Activated CD4-positive, alpha-beta T cell treated with anti-CD3 and anti-CD28 coated beads, Interleukin-10, Interleukin-2, amounts not matched to agents 100 ng/mL and 50 ng/mL, durations not matched to agents 16 hours and 8 hours (primary cell): ENCODE measurements around the gene HMGCS2.

Experiments used
- DNase-seq: peaks from one replicate; pipeline ENCODE4 v3.0.0-alpha.2; 2020

Gene HMGCS2

DNA sequence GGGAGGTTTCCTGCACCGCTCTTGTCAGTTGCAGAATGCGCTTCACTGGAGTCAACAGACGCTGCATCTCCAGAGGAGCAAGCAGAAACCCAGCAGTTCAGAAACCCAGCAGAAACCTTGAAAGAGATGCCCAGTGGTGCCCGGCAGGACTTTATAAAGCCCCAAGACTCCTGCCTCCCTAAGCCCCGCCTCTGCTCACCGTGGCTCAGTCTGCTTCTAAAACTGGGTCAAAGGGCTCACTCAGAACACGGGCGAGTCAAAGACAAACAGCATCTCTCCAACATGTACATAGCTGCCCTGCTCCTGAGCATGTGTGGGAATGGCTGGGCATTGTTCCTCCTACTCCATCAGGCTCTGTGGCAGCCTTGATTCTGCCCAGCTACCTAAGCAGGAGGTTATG, at the start of gene HMGCS2:
Gene HMGCS2 (minus strand): TSS at position 128 of the 400 bp plus-strand sequence. CDS start 61 bp downstream, at position 67.
- DNase-seq = no peak

DNA sequence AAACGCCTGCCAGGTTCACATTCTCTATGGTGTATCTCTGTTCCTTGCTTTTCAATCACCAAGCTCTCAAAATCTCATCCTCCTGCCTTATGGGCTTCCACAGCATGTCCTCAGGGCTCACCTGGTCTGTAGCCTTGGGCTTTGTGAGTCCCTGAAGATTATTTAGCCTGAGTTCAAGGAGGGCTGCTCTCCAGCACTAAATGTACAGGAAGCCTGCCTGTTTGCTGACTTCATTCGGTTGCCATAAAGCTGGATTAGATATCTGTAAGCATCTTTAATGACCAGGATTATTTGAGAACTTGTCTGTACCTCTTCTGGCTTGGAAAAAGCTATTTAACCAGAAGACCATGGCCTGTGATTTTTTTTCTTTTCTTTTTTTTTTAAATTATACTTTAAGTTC, 49.5 kb upstream of the HMGCS2 start:
- no peak for DNase-seq

DNA sequence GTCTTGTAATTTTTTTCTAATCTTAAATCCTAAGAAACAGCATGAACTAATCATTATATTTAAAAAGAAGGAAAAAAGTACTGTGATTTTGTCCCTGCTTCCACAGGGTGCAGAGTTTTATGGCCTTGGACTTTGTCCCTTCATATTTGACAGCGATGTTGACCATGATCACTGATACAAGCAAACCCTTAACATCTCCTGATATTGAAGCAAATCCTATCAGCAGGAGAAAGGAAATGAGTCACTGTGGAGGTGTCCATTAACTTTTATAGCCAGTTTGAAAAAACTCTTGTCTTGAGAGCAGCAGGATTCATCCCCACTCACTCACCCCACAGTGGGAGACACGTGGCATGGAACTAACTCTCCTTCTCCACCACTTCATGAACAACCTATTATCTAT, 47.7 kb upstream of the HMGCS2 start:
- DNase-seq = no peak

DNA sequence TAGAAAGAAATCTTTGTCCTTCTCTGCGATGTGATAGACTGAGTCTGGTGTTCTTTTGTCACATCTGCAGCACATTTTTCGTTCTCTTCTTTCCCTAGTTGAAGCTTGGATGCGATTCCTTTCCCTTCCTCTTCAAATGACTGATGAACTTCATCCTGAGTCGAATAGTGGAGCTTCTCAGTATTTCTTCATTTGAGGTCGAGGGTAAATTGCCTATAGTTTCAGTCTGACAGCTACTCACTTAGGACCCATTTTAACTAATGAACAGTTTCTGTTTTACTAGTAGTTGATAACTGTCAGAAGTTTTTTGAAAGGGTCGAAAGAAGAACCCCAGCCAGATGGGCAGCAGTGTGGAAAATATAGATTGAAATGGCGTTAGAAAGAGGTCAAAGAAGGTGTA, 47.2 kb upstream of the HMGCS2 start:
- no peak for DNase-seq

DNA sequence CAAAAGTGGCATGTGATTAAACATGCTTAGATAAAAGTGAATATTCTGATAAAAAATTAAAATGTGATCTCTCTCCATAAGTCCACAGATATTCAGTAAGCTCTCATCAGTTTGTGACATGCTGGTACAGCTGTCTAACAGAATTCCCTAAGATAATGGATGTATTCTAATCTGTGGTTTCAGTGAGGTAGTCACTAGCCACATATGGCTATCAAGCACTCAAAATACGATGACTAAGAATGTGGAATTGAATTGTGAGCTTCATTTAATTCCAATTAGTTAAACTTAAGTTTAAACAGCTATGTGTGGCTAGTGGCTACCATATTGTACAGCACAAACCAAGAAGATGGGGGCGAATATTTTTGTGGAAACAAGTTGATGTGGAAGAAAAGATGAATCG, 46.7 kb upstream of the HMGCS2 start:
- no peak for DNase-seq

DNA sequence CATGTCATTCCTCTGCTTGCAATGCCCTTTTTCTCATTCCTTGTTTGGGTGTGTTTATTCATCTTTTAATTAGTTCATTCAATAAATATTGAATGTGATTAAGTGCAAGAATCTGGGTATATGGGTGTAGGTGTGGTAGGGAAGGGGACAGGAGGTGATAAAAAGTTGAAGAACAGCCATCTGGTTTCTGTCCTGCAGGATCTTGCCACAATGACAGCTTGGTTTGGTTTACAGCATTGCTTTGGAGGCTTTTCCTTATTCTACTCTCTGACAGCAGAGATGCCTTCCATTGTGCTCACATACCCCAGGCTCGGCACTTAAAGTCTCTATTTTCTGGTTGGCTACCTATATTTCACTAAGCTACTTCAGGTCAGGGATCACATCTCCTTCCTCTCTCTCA, 45.6 kb upstream of the HMGCS2 start:
- DNase-seq = no peak

DNA sequence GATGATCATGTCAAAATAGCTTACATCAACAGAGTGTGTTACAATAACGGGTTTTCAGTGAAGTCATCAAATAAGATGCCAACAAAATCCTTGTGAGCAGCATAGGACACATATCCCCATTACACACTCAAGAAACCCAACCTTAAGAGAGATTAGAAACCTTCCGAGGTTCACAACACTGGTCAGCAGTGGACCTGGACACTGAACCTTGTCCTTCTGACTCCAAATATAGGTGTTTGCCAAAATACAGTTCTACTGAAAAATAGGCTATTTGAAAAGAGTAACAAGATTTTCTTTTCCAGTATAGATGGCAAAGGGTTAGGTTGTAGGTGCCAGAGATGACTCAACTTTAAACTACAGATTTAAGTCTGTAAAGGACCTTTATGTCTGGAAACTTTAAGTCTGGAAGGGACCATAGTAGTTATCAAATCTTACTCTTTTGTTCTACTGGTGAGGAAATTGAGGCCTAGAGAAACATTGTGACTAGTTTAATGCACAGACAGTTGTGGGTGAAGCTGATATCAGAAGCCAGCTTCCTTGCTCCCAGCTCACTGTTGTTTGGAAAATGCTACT, 43.4 kb upstream of the HMGCS2 start:
- peak; percentile 43 for DNase-seq

DNA sequence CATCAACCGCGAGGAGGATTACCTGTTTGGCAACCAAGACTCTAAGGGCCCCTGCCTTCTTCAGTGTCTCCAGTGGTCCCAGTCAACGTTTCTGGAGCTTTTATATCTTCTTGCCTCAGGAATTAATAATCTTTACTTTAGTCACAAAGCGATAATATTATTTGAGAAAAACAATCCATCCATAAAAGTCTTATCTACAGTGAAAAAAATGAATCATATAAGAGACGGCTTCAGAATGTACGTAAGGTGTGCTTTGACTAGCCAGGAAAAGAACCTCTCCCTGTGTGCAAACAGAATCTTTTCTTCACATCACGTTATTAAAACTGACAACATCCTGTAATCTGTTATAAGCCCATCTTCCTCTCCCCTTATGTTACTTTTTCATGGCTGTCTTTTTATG, 42.7 kb upstream of the HMGCS2 start, which contains the start of gene REG4:
Gene REG4 (minus strand): TSS at position 74 of the 400 bp plus-strand sequence. CDS start 2,691 bp downstream, outside the sequence.
- no peak for DNase-seq

DNA sequence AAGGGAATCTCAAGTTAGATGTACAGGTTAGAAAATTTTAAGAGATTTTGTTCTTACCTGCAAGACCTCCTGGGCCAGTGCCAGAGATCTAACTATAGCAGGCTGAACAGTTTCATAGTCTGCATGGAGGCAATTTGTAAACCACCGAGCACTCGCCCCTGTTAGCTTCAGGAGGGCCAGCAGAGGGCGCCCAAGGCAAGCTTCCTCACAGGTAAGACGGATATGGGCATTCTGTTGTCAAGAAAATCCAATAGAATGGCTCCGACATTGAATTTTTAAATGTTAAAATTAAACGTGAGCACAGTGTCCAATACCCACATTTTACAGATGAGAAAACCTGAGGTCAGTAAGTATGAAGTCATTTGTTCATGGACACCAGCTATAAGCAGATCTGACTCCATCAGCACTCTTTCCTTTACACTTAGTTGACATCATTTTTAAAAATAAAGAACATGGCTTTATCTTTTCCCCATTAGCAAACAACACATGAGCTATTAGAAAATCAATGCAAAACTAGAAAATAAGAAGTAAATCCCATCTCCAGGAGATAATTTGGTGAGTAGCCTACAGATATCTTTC, 40.4 kb upstream of the HMGCS2 start:
- peak; percentile 75 for DNase-seq

DNA sequence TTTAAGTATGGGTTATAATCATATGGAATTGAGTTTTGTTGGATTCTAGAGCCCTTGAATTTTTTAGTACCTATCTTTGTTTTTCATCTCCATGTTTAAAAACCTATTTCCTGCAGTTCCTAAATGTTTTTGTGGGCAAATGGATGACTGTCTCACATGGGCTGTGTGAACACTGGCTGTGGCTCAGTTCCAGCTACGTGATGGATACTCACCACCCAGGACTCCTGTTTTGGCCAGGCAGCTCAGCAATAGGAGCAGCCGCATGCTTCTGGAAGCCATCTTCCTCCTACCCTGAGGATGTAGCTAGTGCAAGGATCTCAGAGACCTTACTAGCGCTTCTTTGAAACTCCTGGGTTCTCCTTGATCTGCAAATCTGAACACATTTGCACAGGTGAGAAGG, 39.8 kb upstream of the HMGCS2 start:
- DNase-seq = no peak

DNA sequence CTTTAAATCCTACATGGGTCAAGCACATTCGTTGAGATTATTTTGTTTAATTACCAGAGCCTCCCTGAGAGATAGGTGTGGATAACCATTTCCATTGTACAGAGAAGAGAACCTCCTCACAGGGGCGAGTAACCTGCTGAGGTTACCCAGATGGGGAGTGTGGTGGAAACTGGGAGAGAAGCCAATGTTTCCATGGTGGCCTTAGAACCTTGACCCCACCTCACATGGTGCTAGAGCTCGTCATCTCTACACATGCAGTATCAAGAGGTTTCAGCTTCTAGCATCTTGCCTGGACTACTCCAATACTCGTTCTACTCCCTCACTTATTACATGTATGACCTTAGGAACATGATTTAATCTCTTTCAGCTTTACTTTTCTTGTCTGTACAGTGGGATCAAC, 37.8 kb upstream of the HMGCS2 start:
- DNase-seq = no peak

DNA sequence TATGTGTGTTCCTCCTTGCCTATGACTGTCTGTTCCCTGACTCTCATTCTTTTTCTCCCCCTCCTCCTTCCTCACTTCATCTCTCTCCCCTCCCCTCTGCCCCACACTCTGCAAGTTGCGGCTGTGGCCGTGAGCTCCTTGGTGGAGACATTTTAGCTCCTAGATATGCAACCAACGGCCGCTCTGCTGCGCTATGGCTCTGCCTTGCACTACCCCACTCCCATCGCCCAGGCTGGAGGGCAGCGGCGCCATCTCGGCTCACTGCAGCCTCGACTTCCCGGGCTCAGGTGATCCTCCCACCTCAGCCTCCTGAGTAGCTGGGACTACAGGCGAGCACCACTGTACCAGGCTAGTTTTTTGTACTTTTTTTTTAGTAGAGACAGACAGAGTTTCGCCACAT, 37.0 kb upstream of the HMGCS2 start:
- DNase-seq = no peak

DNA sequence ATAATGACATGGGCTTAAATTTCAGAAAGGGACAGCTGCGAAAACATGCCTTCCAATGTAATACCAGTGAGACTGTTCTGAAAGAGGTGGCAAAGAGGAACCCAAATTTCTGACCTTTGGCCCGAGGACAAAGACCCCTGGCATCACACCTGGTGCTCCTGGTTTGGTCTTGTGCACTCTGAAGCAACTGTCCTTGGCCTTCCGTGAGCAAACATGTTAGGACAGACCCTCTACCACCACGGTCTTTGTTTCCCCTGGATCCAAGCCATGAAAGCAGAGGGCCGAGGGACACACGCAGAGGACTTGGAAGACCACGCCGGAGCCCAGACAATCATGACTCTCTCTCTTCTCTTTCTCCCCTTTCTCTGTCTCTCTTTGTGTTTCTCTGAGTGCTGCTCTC, 36.5 kb upstream of the HMGCS2 start:
- DNase-seq = no peak

DNA sequence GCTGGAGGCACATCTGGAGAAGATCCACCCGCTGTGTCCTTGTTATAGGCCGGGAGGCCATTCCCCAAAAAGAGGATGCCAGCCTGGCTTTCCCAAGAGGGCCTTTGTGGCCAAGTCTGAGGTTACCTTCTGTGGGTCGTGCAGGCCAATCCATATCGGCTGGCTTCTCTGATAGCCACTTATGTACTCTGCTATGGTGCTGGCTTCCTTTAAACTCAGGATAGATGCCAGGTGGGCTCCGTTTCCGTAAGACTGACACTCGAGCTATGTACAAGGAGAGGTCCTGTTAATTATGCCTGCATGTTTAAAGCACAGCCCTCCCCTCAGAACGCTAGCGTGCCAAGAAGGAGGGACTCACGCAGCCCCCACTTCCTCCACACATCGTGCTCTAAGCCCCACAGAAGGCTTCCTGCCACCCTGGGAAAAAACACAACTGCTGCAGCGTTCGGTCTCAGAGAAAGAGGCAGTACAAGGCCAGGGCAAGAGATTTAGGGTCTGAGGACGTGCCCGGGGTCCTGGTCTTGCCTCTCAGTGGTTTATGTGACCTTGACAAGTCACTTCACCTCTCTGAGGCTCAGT, 31.0 kb upstream of the HMGCS2 start:
- DNase-seq = no peak

DNA sequence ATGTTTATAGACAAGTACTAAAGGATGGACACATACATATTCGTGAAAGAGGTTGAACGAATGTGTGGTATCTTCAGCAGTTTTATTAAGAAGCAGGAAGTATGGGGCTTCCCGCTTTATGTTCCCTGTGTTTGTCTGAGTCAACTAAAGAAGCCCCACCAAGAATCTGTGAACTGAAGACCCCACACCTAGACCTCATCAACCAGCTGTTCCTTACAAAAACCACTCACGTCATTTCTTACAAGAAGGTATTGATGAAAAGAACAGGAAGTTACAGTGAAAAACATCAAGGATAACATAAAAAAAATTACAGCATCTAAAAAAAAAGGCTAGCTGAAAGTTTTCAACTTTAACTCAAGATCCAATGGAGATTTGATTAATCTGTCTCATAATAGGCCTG, 30.3 kb upstream of the HMGCS2 start:
- no peak for DNase-seq

DNA sequence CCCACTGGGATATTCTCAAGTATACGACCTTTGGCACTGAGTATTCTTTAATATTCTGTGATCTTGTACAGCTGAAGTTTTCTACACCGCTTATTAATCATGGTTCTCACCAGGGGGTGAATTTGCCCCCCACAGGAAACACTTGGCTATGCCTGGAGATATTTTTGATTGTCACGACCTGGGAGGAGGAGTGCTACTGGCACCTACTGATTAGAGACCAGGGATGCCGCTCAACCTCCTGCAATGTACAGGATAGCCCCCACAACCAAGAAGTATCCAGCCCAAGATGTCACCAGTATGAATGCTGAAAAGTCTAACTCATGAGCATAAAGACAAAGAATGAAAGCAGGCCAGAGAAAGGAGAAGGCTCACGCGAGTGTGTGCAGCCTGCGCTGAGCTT, 28.9 kb upstream of the HMGCS2 start:
- DNase-seq = no peak

DNA sequence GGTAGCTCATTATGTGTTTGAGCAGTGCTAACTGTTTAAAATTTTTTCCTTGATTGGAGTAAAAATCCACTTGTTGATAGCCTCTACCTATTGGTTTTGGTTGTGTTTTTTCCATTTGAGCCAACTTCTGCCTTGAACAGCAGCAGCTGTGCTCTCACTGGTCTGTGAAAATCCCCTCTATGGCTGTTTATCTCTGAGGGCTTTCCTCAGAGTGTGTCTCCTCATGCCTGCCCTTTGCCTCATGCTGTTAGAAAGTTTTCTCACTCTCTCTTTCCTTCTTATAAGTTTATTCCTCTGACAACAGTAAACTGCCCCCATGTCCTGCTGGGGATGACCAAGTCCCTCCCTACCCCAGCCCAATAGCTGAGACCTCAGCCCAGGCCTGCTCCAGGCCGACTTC, 28.5 kb upstream of the HMGCS2 start:
- DNase-seq = no peak

DNA sequence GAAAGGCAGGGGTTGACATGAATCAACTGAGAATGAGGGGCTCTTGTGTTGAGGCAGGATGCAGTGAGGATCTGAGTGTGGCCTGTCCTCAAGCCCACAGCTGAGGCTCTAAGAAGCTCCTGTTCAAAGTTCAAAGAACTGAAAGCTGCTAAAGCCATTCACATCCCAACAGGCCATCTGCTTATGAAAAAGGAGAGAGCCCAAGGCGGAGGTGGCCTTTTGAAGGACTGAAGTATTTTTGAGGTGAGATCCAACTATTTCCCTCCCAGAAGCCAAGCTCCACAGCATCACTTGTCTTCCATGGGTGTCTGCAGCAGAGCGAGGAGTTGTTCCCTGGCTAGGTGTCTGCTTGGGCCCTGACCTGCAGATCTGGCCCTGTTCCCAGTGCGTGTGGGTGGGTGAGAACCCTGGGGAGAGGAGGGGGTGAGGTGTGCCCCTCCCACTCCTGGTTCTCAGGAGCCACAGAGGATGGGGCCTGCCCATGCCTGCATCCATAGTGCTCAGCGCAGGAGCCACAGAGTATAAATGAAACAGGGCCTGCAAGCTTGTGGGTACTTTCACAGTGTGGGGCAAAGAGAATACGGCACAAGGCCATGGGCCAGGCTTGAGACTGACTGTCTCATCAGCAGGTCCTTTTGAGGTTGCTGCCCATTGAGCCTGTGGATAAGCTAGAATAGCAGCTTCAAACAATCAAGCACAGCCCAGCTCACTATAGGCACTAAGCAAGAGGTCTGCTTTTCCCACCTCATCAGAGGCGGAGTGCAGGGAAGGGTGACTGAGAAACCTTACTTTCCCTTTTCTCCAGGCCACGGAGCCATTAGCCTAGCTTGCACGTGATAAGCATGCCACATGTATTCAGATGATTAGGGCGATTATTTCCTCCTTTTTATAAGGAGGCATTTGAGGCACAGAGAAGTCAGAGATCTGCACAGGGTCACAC, 26.8 kb upstream of the HMGCS2 start:
- DNase-seq = no peak

DNA sequence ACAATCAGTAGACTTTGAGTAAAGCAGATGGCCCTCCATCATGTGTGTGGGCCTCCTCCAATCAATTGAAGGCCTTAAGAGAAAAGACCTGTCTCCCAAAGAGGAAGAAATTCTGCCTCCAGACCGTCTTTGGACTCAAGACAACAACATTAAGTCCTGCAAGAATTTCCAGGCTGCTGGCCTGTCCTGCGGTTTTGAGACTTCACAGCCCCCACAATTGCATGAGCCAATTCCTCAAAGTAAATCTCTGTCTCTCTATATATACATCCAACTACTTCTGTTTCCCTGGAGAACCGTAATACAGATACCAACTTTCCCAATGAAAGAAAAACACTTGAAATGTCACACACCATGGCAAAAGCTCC, 26.2 kb upstream of the HMGCS2 start:
- no peak for DNase-seq

DNA sequence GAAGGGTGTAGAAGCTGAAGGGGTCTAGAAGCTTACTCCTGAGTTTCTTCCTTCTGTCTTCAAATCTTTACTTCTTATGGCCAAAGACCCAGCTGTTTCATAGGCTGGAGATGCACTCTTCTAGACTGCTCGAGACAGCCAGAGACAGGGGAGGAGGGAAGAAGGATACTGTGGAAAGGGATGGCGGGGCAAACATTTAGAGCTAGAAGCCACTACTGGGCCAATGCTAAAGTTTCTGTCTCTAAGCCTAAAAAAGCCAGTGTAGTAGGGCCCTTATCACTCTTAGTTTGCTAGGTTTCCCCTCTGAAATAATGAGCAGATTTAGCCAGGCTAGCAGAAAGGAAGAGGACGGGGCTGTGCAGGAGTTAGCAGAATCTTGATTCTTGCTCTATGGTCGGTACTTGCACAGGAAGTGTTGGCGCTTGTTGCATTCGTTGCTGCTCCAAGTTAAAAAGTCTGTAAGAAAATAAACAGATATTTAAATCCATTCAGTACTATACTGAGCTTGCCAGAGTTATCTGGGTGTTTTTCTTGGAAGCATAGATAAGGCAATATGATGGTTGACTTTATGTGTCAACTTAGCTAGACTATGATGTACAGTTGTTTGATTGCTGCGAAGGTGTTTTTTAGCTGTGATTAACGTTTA, 25.6 kb upstream of the HMGCS2 start:
- no peak for DNase-seq

DNA sequence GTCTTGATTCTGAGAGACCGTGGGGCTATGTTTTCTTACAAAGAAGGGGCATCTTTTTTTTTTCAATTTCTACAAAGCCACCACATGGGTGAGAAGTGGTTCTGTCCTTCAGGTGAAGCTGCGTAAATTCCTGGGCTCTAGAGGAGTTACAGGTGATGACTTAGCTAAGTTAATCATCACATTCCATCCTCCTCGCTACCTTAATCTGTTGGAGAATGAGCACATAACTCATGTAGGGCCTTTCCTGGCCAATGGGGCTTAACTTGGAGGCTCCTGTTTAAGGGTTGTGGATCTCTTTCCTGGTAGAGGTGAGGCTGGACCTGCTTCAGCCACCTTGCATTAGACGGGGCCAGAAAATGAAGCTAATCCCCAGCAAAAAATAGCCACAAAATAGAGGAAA, 22.7 kb upstream of the HMGCS2 start:
- DNase-seq = no peak

DNA sequence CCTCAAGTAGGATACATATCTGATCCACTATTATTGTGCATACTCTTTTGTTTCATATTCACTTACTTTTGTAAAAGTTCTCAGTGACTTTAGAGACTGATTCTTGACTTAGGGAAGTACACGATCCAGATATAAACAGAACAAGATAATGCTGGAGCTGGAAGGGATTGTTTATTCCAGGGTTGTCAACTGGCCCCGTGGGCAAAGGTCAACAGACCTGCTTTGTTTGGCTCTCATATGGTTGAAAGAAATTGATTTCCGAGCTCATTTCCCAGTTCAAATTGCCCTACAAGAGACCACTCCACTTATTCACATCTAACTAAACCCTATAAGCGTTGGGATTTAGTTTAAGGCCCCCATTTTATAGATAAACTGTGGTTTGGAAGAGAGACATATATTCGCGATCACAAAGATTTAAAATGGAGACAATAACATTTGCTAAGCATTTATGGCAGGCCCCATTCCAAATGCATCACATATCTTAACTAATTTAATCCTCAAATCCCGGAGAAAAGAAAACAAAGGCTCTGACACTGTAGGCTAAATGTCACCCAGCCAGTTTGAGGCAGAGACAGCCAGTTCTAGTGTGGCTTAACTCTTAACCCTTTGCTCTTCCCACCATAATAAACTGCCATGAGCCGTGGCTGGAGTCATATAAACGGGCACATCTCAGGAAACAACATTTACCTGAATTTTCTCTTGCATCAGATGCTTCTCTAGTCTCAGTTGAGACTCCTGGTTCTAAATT, 21.9 kb upstream of the HMGCS2 start:
- no peak for DNase-seq

DNA sequence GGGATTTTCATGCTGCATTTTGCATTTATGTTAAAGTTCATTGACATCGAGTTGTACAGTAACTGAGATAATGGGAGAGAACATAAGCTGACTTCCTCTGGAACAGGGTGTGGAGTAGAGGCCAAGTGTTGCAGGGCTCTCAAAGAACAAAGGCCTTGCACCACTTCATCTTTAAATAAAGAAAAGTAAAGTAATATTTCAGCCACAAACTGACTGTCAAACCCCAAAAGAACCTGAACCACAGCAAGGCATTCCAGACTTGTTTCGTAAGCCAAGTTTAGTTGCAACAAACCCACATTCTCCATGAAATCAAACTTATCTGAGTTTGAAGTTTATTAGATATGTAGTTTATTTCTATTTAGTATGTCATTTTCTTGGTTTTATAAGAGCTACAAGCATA, 19.1 kb upstream of the HMGCS2 start:
- no peak for DNase-seq
